Measurements from ENCODE around the gene KDM1A. TPM values are rescaled to one million over a fixed set of nuclear protein-coding genes. Genes with fewer than 3 reads are reported as not detected.
"Not testable (repeated sequence)": the region's sequence is repeated elsewhere in the genome, so short reads cannot be mapped to it uniquely, and the experiment has no call there.

KDM1A gene
- total RNA-seq, 2 experiments from 2014 or later: 38.3 to 42.4 TPM

- POLR2A ChIA-PET: no interaction called here
- H3K27me3 ChIP-seq (ENCODE audit: control insufficient read depth in 1 of 2, insufficient read depth in 2 of 2, low read length in 2 of 2): no peaks in the 10 kb centered on the region
These were observed 10.4 kb upstream of the KDM1A start for GRCh38 chr1:23008901-23009300.

GRCh38 chr1:23010025-23010424 is 9.2 kb upstream of the KDM1A start:
- H3K9me3 ChIP-seq (ENCODE audit: control insufficient read depth in 1 of 2, insufficient read depth in 1 of 2, low read length in 2 of 2); H3K4me1 ChIP-seq (ENCODE audit: insufficient read depth, low read length); ATAC-seq (ENCODE audit: poor library complexity); POLR2A ChIA-PET; H3K27me3 Mint-ChIP-seq; DNase-seq; H3K36me3 Mint-ChIP-seq (ENCODE audit: low read depth); H3K27ac ChIP-seq (ENCODE audit: low read depth in 1 of 2, low read length in 2 of 2); H3K9me3 Mint-ChIP-seq; H3K4me1 Mint-ChIP-seq (ENCODE audit: low read depth); H3K27me3 ChIP-seq (ENCODE audit: control insufficient read depth in 1 of 2, insufficient read depth in 2 of 2, low read length in 2 of 2); H3K36me3 ChIP-seq (ENCODE audit: insufficient read depth, low read length); H3K4me3 Mint-ChIP-seq; intact Hi-C loops (cut with DNase I, micrococcal nuclease); H3K4me3 ChIP-seq (ENCODE audit: low read length); H3K27ac Mint-ChIP-seq: not testable (repeated sequence)
- CTCF ChIA-PET: interaction anchor here (0.7 kb wide), 1 partner anchor 1109 kb away, joined by 3 read pairs; no protein-coding TSS in a partner anchor

More at GRCh38 chr1:23008901-23009300, 10.4 kb upstream of the KDM1A start:
- H3K4me3 ChIP-seq (ENCODE audit: low read length): no peak overlapping the region
- H3K4me3 Mint-ChIP-seq: no peak overlapping the region
- no peaks in the 10 kb centered on the region for H3K36me3 ChIP-seq (ENCODE audit: insufficient read depth, low read length)
- H3K27me3 Mint-ChIP-seq: peaks cover 6% of the 10 kb centered on the region
- H3K27ac Mint-ChIP-seq: no peak overlapping the region
- no peak for TF ChIP-seq CTCF (IDR thresholded peaks at IDR 0.05)
- no peak for DNase-seq
- no peaks in the 10 kb centered on the region for H3K4me1 ChIP-seq (ENCODE audit: insufficient read depth, low read length)
- H3K27ac ChIP-seq (ENCODE audit: low read depth in 1 of 2, low read length in 2 of 2): no peak overlapping the region
- ATAC-seq (ENCODE audit: poor library complexity): no peak
- no peaks in the 10 kb centered on the region for H3K9me3 ChIP-seq (ENCODE audit: control insufficient read depth in 1 of 2, insufficient read depth in 1 of 2, low read length in 2 of 2)
- intact Hi-C loops (cut with DNase I, micrococcal nuclease): no loop called here
- H3K9me3 Mint-ChIP-seq: no peaks in the 10 kb centered on the region
- no peaks in the 10 kb centered on the region for H3K4me1 Mint-ChIP-seq (ENCODE audit: low read depth)
- CTCF ChIA-PET: no interaction called here
- no peaks in the 10 kb centered on the region for H3K36me3 Mint-ChIP-seq (ENCODE audit: low read depth)

GRCh38 chr1:23013657-23014056 is 5.6 kb upstream of the KDM1A start:
- no peaks in the 10 kb centered on the region for H3K9me3 Mint-ChIP-seq
- DNase-seq: peak in 2 of 14 experiments; percentile 43 to 48
- no peak overlapping the region for H3K27ac ChIP-seq (ENCODE audit: low read depth in 1 of 2, low read length in 2 of 2)
- peaks cover 5% of the 10 kb centered on the region for H3K4me1 ChIP-seq (ENCODE audit: insufficient read depth, low read length)
- ATAC-seq (ENCODE audit: poor library complexity): no peak
- H3K4me3 Mint-ChIP-seq: no peak overlapping the region
- H3K36me3 Mint-ChIP-seq (ENCODE audit: low read depth): no peaks in the 10 kb centered on the region
- peaks cover 7% of the 10 kb centered on the region for H3K4me1 Mint-ChIP-seq (ENCODE audit: low read depth)
- no peak for TF ChIP-seq CTCF (IDR thresholded peaks at IDR 0.05)
- no peaks in the 10 kb centered on the region for H3K27me3 ChIP-seq (ENCODE audit: control insufficient read depth in 1 of 2, insufficient read depth in 2 of 2, low read length in 2 of 2)
- H3K9me3 ChIP-seq (ENCODE audit: control insufficient read depth in 1 of 2, insufficient read depth in 1 of 2, low read length in 2 of 2): no peaks in the 10 kb centered on the region
- no peak overlapping the region for H3K4me3 ChIP-seq (ENCODE audit: low read length)
- H3K27me3 Mint-ChIP-seq: no peaks in the 10 kb centered on the region
- intact Hi-C loops (cut with DNase I, micrococcal nuclease): no loop called here
- CTCF ChIA-PET: no interaction called here
- POLR2A ChIA-PET: no interaction called here
- no peaks in the 10 kb centered on the region for H3K36me3 ChIP-seq (ENCODE audit: insufficient read depth, low read length)
- no peak overlapping the region for H3K27ac Mint-ChIP-seq

- Histone ChIP-seq H3K27ac (ENCODE audit: low read depth in 1 of 2, low read length in 2 of 2) (peak overlapping the region in 1 of 2 donors; percentile 41), H3K4me3 (ENCODE audit: low read length) (peak overlapping the region; percentile 86), H3K36me3 (ENCODE audit: insufficient read depth, low read length) (no peaks in the 10 kb centered on the region), H3K9me3 (ENCODE audit: control insufficient read depth in 1 of 2, insufficient read depth in 1 of 2, low read length in 2 of 2) (peaks cover 0 to 7% of the 10 kb centered on the region in 2 experiments), H3K4me1 (ENCODE audit: insufficient read depth, low read length) (peaks cover 25% of the 10 kb centered on the region), H3K27me3 (ENCODE audit: control insufficient read depth in 1 of 2, insufficient read depth in 2 of 2, low read length in 2 of 2) (no peaks in the 10 kb centered on the region)
- H3K27me3 Mint-ChIP-seq: no peaks in the 10 kb centered on the region
- DNase-seq: peak in 1 of 14 experiments; percentile 5
- no peak for ATAC-seq (ENCODE audit: poor library complexity)
- H3K4me1 Mint-ChIP-seq (ENCODE audit: low read depth): peaks cover 46% of the 10 kb centered on the region
- peak overlapping the region; percentile 70 for H3K27ac Mint-ChIP-seq
- H3K36me3 Mint-ChIP-seq (ENCODE audit: low read depth): peaks cover 28% of the 10 kb centered on the region
- peaks cover 6% of the 10 kb centered on the region for H3K9me3 Mint-ChIP-seq
- TF ChIP-seq CTCF (IDR thresholded peaks at IDR 0.05): no peak
- H3K4me3 Mint-ChIP-seq: peak overlapping the region; percentile 97
- ChIA-PET CTCF (no interaction called here), POLR2A (interaction anchor here (0.6 to 1.7 kb wide), 6 partner anchors 14 to 725 kb away, joined by 3 to 8 read pairs (median 5); partner anchors contain the start of genes ELOA, HNRNPR and RPL11)
- intact Hi-C loops (cut with DNase I, micrococcal nuclease): loop anchor here in 1 of 2 experiments (2.0 kb wide), 2 partner anchors 150 to 674 kb away; partner anchors contain the start of gene LUZP1
These were observed 591 bp upstream of the KDM1A start for GRCh38 chr1:23018661-23019093.
